Nucleus accumbens (tissue), 56 donors: ENCODE results near the gene HECTD3.
"Not testable (repeated sequence)": the region's sequence is repeated elsewhere in the genome, so short reads cannot be mapped to it uniquely, and the experiment has no call there.

Source experiments
- DNase-seq, 56 donors: peaks; one replicate each; lab custom pipeline; 2025; lab: John Stamatoyannopoulos, UW

HECTD3 gene

GRCh38 chr1:45015683-45016082, 4.6 kb upstream of the HECTD3 start:
- DNase-seq = no peak

- DNase-seq = peak in 51 of 56 donors; percentile 22 to 90 (median 64)
Observed at GRCh38 chr1:45014321-45015028, 3.4 kb upstream of the HECTD3 start.

- DNase-seq = no peak
Observed at GRCh38 chr1:45013551-45014209, 2.6 kb upstream of the HECTD3 start.

GRCh38 chr1:45012639-45013278, 1.6 kb upstream of the HECTD3 start:
- DNase-seq = peak in 35 of 56 donors; percentile 10 to 72 (median 35)

GRCh38 chr1:45011837-45012638, 914 bp upstream of the HECTD3 start, which contains the start of gene UROD:
TSS of gene UROD (plus strand) at chr1:45012254. CDS start at chr1:45012266, 12 bp downstream.
- DNase-seq = peak; percentile 20 to 95 (median 84)

GRCh38 chr1:45009956-45010854, 919 bp downstream of the HECTD3 start:
- DNase-seq = peak in 6 of 56 donors; percentile 8 to 30 (median 19)

- no peak for DNase-seq
Observed at GRCh38 chr1:45009296-45009865, 1.7 kb downstream of the HECTD3 start.

- DNase-seq = no peak
Observed at GRCh38 chr1:45008516-45008915, 2.6 kb downstream of the HECTD3 start.

- no peak for DNase-seq
Observed at GRCh38 chr1:45008076-45008475, 3.0 kb downstream of the HECTD3 start.

GRCh38 chr1:45007311-45007710, 3.8 kb downstream of the HECTD3 start:
- DNase-seq = no peak

- no peak for DNase-seq
Observed at GRCh38 chr1:45005761-45006160, 5.4 kb downstream of the HECTD3 start.

GRCh38 chr1:45004281-45004920, 6.7 kb downstream of the HECTD3 start:
- DNase-seq = no peak

GRCh38 chr1:45003741-45004140, 7.4 kb downstream of the HECTD3 start:
- DNase-seq = no peak

- DNase-seq = no peak
Observed at GRCh38 chr1:45002650-45003645, 8.2 kb downstream of the HECTD3 start.

GRCh38 chr1:45001576-45001975, 9.5 kb downstream of the HECTD3 start:
- not testable (repeated sequence) for DNase-seq

GRCh38 chr1:45001011-45001481, 10.1 kb downstream of the HECTD3 start:
- DNase-seq = peak in 1 of 56 donors; percentile 2

- no peak for DNase-seq
Observed at GRCh38 chr1:44999232-44999631, 11.9 kb downstream of the HECTD3 start.
